UCSD-AML1 (cell line): ENCODE measurements around the gene ABR.
"Not testable (repeated sequence)": the region's sequence is repeated elsewhere in the genome, so short reads cannot be mapped to it uniquely, and the experiment has no call there.

ENCODE experiments used
- DNase-seq: peaks from one replicate; lab custom pipeline; 2025; ENCODE audit not compliant: unreplicated experiment; lab: John Stamatoyannopoulos, UW

Gene ABR

DNA sequence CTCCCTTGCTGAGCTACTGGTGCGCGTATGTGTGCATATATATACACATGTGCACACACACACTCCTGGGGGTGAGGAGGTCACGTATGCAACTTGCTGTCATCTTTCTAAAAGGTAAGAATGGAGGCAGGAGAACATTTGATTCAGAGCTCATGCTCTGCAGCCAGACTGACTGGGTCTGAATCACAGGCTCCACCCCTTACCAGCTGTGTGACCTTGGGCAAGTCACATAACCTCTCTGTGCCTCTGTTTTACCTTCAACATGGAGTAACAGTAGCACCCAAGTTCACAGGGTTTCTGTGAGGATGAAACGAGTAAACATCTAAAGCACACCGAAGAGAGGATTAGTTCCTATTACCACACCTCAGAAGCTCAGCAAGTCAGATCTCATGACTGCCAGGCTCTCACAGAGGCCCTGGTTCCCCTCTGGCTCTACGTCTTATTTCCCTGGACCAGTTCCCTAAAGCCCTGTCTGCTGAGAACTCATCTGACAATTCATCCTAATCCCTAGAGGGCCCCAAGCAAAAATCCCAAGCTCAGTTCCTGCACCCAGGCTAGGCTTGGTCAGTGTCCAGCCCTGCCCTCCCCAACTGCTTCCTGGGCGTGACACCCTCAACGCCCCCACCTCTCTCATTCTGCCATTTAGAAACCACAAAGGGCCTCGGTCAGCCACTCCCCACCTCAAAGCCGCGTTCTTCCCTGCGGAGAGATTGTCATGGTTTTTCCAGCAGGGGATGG, 28.7 kb downstream of the ABR start:
- DNase-seq = no peak

DNA sequence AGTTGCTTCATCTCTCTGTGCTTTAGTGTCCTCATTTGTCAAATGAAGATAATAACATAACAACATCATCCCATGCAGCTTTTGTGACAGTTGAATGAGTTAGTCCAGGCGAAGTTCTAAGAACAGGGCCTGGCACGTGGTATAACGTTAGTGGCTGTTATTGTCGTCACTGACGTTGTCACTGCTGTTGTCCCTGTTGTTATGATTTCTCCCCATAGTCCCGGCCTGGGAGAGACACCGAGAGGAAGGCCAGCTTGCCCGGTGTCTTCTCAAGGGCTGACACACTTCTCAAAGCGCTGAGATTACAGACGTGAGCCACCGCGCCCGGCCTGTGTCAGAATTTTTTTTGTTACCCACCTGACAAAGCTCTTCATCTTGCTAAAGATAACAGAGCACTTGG, 29.9 kb downstream of the ABR start:
- no peak for DNase-seq

DNA sequence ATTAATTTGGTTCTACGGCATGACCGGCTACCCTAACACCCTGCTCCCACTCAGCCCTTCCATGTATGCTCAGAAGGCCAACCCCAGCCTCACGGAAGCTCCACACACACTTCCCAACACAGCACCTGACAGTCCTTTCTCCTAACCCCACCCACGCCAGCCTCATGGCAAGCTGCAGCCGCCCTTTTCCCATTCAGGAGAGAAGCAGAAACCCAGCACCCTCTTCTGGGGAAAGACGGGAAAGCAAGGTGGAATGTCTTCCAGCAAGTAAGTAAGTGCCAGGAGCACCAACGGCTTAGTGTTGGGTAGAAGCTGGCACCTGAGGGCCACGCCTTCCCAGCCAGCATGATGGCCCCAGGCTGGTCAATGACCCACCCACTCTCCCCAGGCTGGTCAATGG, 32.1 kb downstream of the ABR start:
- no peak for DNase-seq

DNA sequence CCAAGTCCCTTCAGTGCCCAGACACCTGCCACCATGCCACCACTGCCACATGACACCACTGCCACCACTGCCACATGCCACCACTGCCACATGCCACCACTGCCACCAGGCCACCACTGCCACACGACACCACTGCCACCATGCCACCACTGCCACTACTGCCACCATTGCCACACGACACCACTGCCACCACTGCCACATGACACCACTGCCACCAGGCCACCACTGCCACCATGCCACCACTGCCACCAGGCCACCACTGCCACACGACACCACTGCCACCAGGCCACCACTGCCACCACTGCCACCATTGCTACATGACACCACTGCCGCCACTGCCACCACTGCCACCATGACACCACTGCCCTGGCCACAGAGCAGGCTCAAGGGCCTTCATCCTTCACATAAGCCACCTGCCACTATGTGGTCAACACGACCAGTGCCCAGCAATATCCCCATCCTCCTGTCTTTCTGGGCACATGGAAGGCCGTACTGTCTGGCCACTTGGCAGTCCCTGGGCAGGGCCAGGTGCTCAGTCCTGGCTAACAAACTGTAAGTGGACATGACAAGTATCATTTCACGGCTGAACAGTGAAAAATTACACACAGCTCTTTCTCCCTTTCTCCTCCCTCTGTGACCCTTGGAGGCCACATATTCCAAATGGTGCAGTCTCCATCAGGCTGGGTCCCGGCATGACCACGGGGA, 33.1 kb downstream of the ABR start:
- no peak for DNase-seq

DNA sequence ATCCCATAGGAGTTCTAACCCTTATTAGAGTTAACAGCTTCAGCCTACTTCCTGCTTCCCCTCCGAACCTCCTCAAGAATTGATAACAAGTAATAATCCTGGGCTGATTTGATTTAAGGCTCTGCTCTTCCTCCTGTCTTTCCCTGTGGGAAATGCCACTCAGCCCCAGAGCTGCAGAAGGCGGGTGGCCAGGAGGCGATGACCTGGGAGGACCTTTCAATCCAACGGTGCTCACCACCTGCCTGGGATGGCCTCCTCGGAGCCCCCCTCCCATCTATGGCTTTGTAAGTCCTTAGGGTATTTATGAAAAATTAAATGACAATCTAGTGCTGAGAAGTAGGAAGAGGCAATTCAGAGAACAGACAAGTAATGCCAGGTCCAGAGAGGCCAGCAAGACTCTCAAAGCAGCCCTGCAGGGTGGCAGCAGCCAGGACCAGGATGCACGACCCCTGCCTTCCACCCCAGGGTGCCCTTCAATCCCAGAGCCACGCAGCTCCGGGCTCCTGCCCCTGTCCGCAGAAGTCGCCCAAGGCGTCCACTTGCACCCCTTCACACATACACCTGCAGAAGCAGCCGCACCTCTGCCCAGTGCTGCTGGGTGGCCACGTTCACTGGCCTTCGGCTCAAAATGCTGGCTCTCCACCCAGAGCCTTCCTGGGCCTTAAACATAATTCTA, 34.3 kb downstream of the ABR start:
- DNase-seq = no peak

DNA sequence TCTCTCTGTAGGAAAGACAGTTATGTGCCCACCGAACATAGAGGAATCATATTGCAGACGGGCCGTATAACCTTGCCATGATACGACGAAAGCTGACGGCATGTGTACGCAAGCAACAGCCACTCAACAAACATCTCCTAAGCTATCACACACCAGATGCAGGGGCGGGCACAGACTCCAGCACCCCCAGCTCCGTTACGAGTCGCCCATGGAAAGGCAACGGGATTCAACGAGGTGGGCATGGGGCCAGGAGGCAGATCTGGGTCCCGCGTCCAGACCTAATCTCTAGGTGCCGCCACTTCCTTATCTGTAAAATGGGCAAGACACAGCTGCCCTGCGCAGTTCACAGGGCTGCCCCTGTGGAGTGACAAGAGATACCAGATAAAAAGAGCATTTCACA, 35.6 kb downstream of the ABR start:
- no peak for DNase-seq

DNA sequence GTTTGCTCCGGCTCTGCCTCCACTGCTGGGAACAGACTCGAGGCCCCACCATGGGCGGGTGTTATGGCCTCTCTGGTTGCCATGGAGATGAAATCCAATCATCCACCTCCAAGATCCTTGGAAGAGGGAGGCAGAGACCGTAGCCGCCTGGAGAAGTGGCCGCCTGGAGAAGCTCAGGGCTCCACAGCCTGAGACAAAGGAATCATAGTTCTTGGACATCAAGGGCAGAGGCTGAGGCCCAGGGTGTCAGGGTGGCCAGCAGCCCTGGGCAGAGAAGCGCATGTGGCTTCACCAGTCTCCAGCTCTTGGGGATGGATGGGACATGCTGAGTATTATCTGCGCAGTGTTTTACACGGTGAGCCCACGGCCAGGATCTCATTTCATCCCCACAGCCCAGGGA, 36.2 kb downstream of the ABR start:
- no peak for DNase-seq

DNA sequence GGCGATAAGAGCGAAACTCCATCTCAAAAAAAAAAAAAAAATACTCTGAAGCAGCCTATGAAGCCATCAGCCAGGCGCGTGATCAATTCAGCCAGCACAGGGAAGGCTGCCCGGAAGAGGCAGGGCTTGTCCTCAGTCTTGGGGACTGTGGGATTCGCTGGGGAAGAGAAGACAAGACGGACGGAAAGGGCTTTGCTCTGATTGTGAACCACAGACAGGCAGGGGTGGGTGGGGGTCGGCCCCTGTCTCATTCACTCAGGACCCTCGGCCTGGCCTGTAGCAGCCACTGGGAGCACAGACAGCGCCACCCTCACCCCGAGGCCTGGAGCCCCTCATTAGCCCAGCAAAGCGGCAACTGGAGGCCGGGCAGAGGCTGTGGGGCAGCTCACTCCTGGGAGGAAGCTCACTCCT, 37.2 kb downstream of the ABR start:
- DNase-seq = no peak

DNA sequence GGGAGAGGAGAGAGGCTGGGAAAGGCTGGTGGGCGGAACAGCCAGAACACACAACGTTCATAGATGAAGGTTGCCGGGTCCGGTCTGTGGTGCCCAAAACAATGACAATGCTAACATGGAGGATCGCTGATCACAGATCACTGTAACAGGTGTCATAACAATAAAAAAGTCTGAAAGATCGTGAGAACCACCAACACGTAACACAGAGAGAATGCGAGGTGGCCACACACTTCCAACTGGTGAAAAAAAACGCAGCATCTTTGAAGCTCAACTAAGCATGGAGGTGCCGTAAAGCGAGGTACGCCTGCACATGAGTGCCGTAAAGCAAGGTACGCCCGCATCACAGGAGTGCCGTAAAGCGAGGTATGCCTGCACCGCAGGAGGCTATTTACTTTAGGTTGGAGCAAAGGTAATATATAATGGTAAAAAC, 42.3 kb downstream of the ABR start:
- no peak for DNase-seq

DNA sequence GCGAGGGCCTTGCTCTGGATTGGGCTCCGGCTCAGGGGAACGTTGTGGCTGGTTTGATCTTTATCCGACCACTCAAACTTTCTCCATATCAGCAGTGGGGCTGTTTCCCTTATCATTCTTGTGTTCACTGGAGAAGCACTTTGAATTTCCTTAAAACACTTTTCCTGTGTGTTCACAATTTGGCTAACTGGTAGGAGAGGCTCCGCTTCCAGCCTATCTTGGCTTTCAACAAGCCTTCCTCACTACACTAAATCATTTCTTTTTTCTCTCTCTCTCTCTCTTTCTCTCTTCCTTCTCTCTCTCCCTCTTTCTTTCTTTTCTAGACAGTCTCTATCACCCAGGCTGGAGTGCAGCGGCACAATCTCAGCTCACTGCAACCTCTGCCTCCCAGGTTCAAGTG, 43.0 kb downstream of the ABR start:
- DNase-seq = no peak

DNA sequence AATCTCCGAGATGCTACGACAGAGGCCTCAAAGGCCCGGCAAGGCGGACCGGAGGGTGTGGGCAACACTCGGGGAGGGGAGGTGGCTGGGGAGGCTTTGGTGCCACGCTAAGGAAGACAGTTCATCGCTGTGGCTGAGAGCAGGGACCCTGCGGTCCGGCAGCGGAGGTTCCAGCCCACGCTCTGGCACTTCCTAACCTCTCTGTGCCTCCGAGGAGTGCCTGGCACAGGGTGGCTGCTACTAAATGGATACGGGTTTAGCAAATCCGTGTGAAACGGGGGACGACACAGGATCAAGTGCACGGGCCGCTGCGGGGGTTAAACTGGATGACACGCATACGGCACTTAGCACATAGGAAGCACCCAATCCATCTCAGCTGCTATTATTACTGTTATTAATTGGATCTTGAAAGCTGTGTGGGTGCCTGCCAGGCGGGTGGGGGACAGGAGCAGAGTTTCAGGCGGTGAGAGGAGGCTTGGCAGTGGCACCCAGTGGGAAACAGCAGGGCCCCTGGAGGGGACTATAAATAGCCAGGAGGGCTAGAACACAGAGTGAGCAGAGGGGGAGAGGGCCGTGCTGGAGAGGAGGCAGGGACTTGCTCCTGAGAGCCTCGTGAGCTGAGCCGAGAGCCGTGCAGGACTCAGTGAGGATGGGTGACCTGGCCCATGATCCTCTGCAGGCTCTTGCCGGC, 45.0 kb downstream of the ABR start:
- no peak for DNase-seq

DNA sequence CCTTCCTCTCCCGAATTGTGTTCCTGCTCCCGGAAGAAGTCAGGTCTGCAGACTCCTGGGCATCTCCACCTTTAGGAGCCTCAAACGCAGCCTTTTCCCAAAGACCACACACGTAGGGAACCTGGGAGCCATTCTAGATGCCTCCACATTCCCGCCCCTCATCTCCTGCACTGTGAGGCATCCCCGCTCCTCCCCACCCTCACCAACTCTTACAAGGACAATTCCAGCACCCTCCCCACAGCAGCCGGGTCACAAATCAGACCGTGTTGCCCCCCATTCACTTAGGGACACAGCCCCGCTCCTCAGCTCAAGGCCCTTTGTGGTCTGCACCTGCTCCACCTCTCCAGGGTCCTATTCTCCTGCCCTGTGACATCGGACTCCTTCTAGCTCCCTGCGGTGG, 49.6 kb downstream of the ABR start:
- DNase-seq = no peak

DNA sequence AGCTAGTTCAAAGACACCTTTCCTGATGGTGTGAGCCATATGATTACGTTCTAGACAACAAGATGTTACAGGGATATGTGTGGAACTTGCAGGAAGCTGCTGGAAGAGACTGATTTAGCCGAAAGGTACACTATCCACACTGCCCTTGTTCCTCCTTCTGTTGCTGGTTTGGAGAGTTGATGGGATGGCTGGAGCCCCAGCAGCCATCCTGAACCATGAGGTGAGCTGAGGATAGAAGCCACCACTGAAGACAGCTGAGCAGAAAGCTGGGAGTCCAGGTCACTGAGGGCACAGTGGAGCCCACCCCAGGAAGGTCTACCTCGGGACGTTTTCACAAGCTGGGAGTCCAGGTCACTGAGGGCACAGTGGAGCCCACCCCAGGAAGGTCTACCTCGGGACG, 51.3 kb downstream of the ABR start:
- DNase-seq = not testable (repeated sequence)

DNA sequence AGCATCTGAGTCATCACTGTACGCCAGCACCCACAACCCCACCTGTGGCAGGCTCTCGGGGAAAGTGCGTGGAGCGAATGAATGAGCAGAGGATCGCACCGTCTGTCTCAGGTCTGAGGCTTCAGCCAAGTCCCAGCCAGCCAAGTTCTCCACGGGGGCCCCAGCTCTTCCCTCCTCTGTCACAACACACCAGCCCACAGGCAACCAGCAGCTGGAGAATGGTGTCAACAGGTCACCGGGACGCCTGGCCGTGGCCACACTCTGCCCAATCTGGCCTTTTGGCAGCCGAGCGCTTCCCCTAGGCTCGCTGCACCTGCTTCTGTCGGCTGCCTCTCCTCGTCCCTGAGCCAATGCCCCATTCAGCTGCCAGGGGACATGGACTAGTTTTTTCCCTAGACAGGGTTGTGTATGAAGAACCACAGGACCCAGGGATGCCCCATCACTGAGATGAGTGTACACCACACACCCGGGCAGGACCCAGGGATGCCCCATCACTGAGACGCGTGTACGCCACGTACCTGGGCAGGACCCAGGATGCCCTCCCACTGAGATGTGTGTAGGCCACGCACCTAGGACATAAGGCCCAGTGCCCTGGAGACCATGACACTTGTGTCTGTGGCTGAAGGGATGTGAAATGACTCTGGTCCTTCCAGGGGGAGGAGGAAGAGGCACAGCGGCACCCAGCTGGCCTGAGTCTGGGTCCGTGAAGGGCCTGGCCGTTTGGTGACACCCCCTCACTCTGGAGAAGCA, 52.8 kb downstream of the ABR start:
- DNase-seq = no peak

DNA sequence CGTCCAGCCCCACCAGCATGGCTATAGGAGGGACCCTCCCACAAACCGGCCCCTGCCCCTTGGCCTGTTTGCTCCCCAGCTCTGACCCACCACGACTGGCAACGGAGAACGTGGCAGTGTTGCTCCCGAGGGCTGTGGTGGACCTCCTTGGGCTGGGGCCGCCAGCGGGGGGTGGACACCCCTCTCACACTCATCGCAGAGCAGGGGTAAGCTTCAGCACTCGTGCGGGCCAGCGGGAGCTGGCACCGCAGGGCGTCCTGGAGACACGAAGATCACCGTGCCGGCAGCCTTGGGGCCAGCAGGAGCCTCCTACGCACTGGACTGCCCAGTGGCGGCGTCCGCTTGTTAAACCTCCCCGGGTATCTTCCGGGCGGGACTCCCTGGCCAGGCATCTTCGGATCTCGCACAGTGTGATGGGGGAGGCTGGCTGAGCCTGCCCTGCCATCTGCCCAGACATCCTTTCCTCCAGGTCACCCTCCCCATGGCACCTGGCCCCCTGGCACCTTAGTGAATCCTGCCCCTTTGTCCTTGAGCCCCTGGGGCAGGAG, 53.5 kb downstream of the ABR start:
- no peak for DNase-seq

DNA sequence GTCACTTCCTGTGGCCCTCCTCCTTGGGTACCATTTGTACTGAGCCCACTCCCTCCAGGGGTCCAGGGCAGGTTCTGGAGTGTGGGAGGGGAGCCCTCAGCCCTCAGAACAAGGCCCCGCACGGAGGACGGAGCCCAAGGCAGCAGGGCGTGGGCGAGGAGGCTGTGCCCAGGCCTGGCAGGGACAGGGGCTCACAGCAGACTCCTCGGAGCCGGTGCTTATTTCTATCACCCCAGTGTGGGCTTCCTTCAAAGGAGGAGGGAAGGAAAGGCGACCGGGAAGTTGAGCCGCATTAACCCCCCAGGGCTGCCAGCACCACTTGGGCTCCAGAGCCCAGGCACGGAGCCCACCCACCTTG, 54.0 kb downstream of the ABR start:
- no peak for DNase-seq

DNA sequence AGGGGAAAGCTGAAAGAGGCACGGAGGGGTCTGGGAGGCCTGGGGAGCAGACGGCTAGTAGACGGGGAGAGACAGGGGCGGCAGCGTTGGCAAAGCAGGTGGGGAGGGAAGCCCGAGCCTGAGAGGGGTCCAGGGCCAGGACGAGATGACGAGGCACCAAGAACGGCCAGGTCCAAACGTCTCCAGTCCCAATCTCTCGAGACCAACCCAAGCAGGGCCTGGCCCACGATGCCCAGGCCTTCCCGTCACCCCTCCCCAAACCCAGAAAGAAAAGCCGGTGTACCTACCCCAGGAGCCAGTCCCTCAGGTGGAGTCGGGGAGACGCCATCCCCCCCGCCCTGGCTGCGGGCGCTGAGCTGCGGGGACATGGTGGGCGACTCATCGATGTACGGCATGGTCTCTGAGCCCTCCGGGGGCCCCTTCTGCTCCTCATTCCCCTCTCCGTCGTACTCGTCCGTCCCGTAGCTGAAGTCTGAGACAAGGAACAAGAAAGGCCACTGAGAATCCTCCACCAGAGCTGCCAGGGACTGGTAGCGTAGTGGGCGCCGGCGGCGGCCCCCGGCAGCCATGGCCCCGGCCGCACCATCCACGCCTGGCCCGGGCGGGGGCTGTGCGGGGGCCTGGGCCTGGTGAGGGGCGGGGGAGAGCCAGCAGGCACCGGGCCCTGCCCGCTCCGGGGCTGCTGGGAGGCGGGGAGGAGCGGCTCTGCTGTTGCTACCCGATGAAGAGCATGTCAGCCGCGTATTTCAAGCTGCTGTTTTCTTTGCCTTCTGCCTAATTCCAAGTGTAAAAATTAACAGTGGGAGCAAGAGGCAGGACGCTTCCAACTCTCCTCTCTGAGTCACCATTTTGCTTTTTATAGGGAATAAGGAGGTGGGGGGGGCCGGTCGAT, 54.6 kb downstream of the ABR start:
- no peak for DNase-seq

DNA sequence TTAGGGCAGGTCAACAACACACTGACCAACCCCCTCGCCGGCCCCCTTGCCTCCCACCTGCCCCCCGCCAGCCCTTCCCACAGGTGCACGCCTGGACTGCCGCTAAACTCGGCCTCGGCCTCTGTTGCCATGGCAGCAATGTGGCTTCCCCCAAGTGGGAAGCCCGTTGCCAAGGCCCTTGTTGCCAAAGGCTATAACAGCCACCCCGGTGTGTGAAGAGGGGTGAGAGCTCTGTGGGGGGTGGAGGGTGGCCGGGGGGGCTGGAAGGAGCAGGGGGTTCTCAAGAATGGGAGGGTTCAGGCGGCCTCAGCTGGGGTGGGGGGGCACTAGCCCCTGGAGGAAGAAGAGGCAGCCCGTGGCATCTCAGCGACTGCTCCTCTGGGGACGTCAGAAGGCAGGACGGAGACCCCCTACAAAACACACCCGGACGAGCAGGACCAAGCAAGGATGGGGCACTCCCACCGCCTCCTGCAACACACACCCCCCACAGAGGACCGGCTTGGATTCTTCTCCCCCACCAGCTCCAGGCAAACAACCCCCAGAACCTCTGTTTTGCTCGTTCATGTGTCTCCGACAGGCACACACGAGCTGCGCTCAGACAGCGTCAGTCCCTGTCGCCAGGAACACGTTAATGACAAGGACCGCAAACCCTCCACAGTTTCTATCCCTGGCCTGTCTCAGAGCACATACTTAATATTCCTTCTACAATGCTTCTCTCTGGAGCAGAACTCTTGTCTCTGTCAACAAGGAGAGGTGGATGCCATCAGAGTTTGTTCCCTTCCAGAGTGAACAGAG, 55.7 kb downstream of the ABR start:
- no peak for DNase-seq

DNA sequence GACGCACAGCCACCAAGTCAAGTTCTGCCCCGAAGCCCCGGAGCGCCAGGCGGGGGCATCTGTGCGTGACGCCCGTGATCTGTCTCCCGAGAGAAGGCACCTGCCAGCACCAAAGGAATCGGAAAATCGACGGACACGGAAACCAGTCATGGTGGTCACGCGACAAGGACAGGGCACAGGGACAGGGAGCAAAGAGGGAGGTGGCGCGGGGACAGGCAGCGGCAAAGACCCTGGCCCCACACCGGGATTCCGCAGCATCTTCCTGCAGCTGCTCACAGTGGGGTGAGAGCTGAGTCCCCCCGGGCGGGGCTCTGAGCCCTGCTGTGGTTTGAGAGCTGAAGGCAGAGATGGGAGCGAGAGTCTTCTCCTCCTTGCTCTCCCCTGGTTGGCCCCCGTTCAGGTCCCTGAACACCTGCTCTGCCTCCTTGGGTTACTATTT, 56.4 kb downstream of the ABR start:
- no peak for DNase-seq
